ENCODE measurements around the gene C4A. TPM values are rescaled to one million over a fixed set of nuclear protein-coding genes. Genes with fewer than 3 reads are reported as not detected.

C4A gene
- total and polyA plus RNA-seq, 10 of the 15 experiments (the other 5 are each of a cell fraction or from before 2014, with no cell fraction given), result 0.13 to 5.4 (median 0.88) TPM; not detected in 1

DNA sequence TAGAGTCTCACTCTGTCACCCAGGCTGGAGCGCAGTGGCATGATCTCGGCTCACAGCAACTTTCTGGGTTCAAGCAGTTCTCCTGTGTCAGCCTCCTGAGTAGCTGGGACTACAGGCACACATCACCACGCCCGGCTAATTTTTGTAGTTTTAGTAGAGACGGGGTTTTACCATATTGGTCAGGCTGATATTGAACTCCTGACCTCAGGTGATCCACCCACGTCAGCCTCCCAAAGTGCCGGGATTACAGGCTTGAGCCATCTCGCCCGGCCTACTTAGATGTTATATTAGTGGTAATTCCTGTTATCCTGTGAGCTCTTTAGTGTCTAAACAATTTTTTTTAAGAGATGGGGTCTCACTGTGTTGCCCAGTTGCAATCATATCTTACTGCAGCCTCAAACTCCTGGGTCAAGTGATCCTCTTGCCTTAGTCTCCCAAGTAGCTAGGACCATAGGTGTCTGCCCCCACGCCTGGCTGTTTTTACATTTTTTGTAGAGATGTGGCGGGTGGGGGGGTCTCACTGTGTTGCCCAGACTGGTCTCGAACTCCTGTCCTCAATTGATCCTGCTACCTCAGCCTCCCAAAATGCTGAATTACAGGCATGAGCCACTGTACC, 3.9 kb upstream of the C4A start:
- Histone ChIP-seq H3K4me3 (no peak overlapping the region), H2AFZ (ENCODE audit: control insufficient read depth, low read depth, low read length) (no peak overlapping the region), H3K79me2 (ENCODE audit: control insufficient read depth, insufficient read depth, low read length) (peaks cover 3% of the 10 kb centered on the region), H3K9ac (ENCODE audit: control insufficient read depth, insufficient read depth, low read length) (no peak overlapping the region), H3K27me3 (replicated peaks in 1 of 2; ENCODE audit: control insufficient read depth in 2 of 2, insufficient read depth in 2 of 2, low read length in 1 of 2) (no peaks in the 10 kb centered on the region), H3K9me3 (replicated peaks; ENCODE audit: control insufficient read depth, insufficient read depth, low read length) (no peaks in the 10 kb centered on the region), H3K36me3 (ENCODE audit: control insufficient read depth in 2 of 2, insufficient read depth in 2 of 2, low read length in 1 of 2) (no peaks in the 10 kb centered on the region; a peak in 1 of 4 replicates), H3K27ac (ENCODE audit: control insufficient read depth, insufficient read depth) (no peak overlapping the region), H3K4me1 (ENCODE audit: control insufficient read depth, insufficient read depth, low read length) (peaks cover 3% of the 10 kb centered on the region), H4K20me1 (ENCODE audit: control insufficient read depth, insufficient read depth) (no peaks in the 10 kb centered on the region), H3K4me2 (ENCODE audit: control insufficient read depth, insufficient read depth) (no peak overlapping the region)
- ChIA-PET RAD21 (ENCODE audit: unreplicated experiment) (no interaction called here), SMC1A (ENCODE audit: uncharacterized antibody, unreplicated experiment) (no interaction called here), POLR2A (no interaction called here), CTCF (no interaction called here)
- TF ChIP-seq STAT1 (conservative IDR thresholded peaks at IDR 0.05), result no peak
- no peak for TF ChIP-seq BMI1 (IDR thresholded peaks at IDR 0.05; ENCODE audit: borderline replicate concordance)
- no peak for TF ChIP-seq POLR2AphosphoS5 (IDR thresholded peaks at IDR 0.05; ENCODE audit: low read length)
- TF ChIP-seq, protein P1, sequence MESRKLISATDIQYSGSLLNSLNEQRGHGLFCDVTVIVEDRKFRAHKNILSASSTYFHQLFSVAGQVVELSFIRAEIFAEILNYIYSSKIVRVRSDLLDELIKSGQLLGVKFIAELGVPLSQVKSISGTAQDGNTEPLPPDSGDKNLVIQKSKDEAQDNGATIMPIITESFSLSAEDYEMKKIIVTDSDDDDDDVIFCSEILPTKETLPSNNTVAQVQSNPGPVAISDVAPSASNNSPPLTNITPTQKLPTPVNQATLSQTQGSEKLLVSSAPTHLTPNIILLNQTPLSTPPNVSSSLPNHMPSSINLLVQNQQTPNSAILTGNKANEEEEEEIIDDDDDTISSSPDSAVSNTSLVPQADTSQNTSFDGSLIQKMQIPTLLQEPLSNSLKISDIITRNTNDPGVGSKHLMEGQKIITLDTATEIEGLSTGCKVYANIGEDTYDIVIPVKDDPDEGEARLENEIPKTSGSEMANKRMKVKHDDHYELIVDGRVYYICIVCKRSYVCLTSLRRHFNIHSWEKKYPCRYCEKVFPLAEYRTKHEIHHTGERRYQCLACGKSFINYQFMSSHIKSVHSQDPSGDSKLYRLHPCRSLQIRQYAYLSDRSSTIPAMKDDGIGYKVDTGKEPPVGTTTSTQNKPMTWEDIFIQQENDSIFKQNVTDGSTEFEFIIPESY (IDR thresholded peaks at IDR 0.05), result no peak
- no peak for TF ChIP-seq JUNB (IDR thresholded peaks at IDR 0.05)
- TF ChIP-seq CREM (IDR thresholded peaks at IDR 0.05; ENCODE audit: low read depth), result no peak
- no peak for TF ChIP-seq SIN3A (IDR thresholded peaks at IDR 0.05; ENCODE audit: low read depth, low read length)
- ATAC-seq, result no peak
- BruUV-seq (replicated peaks), result no TSS peak
- intact Hi-C loops (cut with micrococcal nuclease; ENCODE audit: unreplicated experiment), result no loop called here
- no peak for DNase-seq (ENCODE audit: low read depth, low spot score)
- in situ Hi-C loops (cut with MboI), result loop anchor here (10.0 kb wide), 1 partner anchor 57 kb away; the partner anchor contains the start of gene CYP21A2
- 90% methylated on average over 12 of the region's 12 CpGs for WGBS (ENCODE audit: insufficient coverage, insufficient replicate concordance, low lambda C conversion rate, missing lambda C conversion rate)
- FAIRE-seq, result no peak

Data from GM12878 (cell line).